HEK293T (cell line): ENCODE measurements around the gene R3HDM2.

Experiments used
- FOXK2 ChIP-seq: fragments of 450-650 bp; IDR thresholded peaks from 2 replicates; pipeline ENCODE4 v1.6.1; 2016; ENCODE audit warnings: mild to moderate bottlenecking
- HDGF ChIP-seq: fragments of 450-650 bp; IDR thresholded peaks from 2 replicates; pipeline ENCODE4 v1.6.1; 2017; ENCODE audit warnings: antibody characterized with exemption, borderline replicate concordance
- LEF1 ChIP-seq: fragments of 450-650 bp; IDR thresholded peaks from 2 replicates; pipeline ENCODE4 v1.6.1; 2017; ENCODE audit warnings: mild to moderate bottlenecking, borderline replicate concordance
- PKNOX1 ChIP-seq: fragments of 450-650 bp; IDR thresholded peaks from 2 replicates; pipeline ENCODE4 v1.6.1; 2016
- SP1 ChIP-seq: fragments of 450-650 bp; IDR thresholded peaks from 2 replicates; pipeline ENCODE4 v1.6.1; 2017

- TF ChIP-seq HDGF (no peak), SP1 (no peak), PKNOX1 (no peak), LEF1 (no peak), FOXK2 (no peak)
Observed at GRCh38 chr12:57355734-57356133, 75.1 kb downstream of the R3HDM2 start.
